HG02973 (cell line): Measurements from ENCODE around the gene ZNF575.

Experiments
- ATAC-seq: cut with Tn5 transposase; IDR thresholded peaks from one replicate; pipeline ENCODE4 v1.9.1; 2021; ENCODE audit warnings: moderate library complexity; ENCODE audit not compliant: unreplicated experiment

ZNF575 gene

GRCh38 chr19:43532962-43533545 lies at the start of gene ZNF575:
Gene ZNF575 (plus strand): TSS chr19:43533188. CDS start chr19:43534423, 1,235 bp downstream.
- peak; percentile 50 for ATAC-seq

- no peak for ATAC-seq
Observed at GRCh38 chr19:43483281-43483680, 49.7 kb upstream of the ZNF575 start.

- no peak for ATAC-seq
Observed at GRCh38 chr19:43485951-43486350, 47.0 kb upstream of the ZNF575 start.

- ATAC-seq, result no peak
Observed at GRCh38 chr19:43486412-43486811, 46.6 kb upstream of the ZNF575 start.

GRCh38 chr19:43488179-43488578 lies 44.8 kb upstream of the ZNF575 start:
- no peak for ATAC-seq

- ATAC-seq, result no peak
Observed at GRCh38 chr19:43489310-43489709, 43.7 kb upstream of the ZNF575 start.

- no peak for ATAC-seq
Observed at GRCh38 chr19:43489979-43490599, 42.9 kb upstream of the ZNF575 start.

- no peak for ATAC-seq
Observed at GRCh38 chr19:43490759-43491158, 42.2 kb upstream of the ZNF575 start.

GRCh38 chr19:43495082-43495481 lies 37.9 kb upstream of the ZNF575 start:
- ATAC-seq, result no peak

- ATAC-seq, result no peak
Observed at GRCh38 chr19:43496960-43497359, 36.0 kb upstream of the ZNF575 start.

GRCh38 chr19:43498233-43498842 lies 34.6 kb upstream of the ZNF575 start:
- ATAC-seq, result no peak

GRCh38 chr19:43499042-43499441 lies 33.9 kb upstream of the ZNF575 start:
- no peak for ATAC-seq

GRCh38 chr19:43501661-43502418 lies 31.1 kb upstream of the ZNF575 start:
- ATAC-seq, result no peak

GRCh38 chr19:43502419-43502976 lies 30.5 kb upstream of the ZNF575 start:
- no peak for ATAC-seq

GRCh38 chr19:43503501-43504425 lies 29.2 kb upstream of the ZNF575 start:
- ATAC-seq, result peak; percentile 77

GRCh38 chr19:43504426-43505185 lies 28.4 kb upstream of the ZNF575 start, which contains the start of gene PHLDB3:
Gene PHLDB3 (minus strand): TSS chr19:43504746. CDS start chr19:43504118, 628 bp downstream.
- peak; percentile 14 for ATAC-seq

GRCh38 chr19:43505186-43505456 lies 27.9 kb upstream of the ZNF575 start:
- no peak for ATAC-seq

GRCh38 chr19:43505941-43506340 lies 27.0 kb upstream of the ZNF575 start:
- no peak for ATAC-seq

GRCh38 chr19:43506629-43507028 lies 26.4 kb upstream of the ZNF575 start:
- ATAC-seq, result no peak

- no peak for ATAC-seq
Observed at GRCh38 chr19:43507880-43508279, 25.1 kb upstream of the ZNF575 start.
